Right atrium auricular region (tissue), 2 donors: ENCODE results near the gene C2orf76. TPM values are rescaled to one million over a fixed set of nuclear protein-coding genes. Genes with fewer than 3 reads are reported as not detected.
A peak's percentile ranks its signal among the peaks of the same experiment; 100 is the strongest.

Source experiments
- DNase-seq: peaks from one replicate; pipeline ENCODE4 v3.0.0-alpha.2; 2019; ENCODE audit warnings: low spot score
- H3K27ac ChIP-seq, 2 donors: fragments of 200-600 bp; sonication (generic); 1 replicate in 1 of 2; 2 replicates in 1 of 2; pipeline ENCODE4 v1.5.1; 2016 to 2019
- H3K27me3 ChIP-seq, 2 donors: fragments of 200-600 bp; sonication (generic); one replicate each; pipeline versions ENCODE4 v1.5.1 to v1.6.0; 2017 to 2019
- H3K36me3 ChIP-seq: fragments of 200-600 bp; sonication (generic); one replicate; pipeline ENCODE4 v1.5.1; 2016
- H3K4me1 ChIP-seq, 2 donors: fragments of 200-600 bp; sonication (generic); one replicate each; pipeline versions ENCODE4 v1.5.1 to v1.6.0; 2017 to 2019
- H3K4me3 ChIP-seq, 2 donors: fragments of 200-600 bp; sonication (generic); 1 replicate in 1 of 2; 2 replicates in 1 of 2; pipeline ENCODE4 v1.5.1; 2017 to 2019; ENCODE audit warnings: mild to moderate bottlenecking in 1 of 2, moderate library complexity in 1 of 2
- H3K9me3 ChIP-seq, 2 donors: fragments of 200-600 bp; sonication (generic); one replicate each; pipeline ENCODE4 v1.5.1; 2019
- CTCF ChIP-seq, 2 donors: fragments of 200-600 bp; sonication (generic); IDR thresholded peaks; one replicate each; pipeline ENCODE4 v1.5.1; 2019; ENCODE audit warnings: antibody characterized with exemption in 2 of 2
- total RNA-seq, 2 donors: library from RNA; depleted of rRNA; stranded (reverse); fragments of >200 nt; gene quantifications; one replicate each; pipeline ENCODE4 v1.1.0, GENCODE V29; 2016

The C2orf76 gene
- total RNA-seq, 2 donors from 2014 or later: 8.1 to 11.1 TPM

- Histone ChIP-seq H3K27ac (peak overlapping the region in 1 of 2 donors; percentile 13), H3K27me3 (no peaks in the 10 kb centered on the region), H3K4me3 (no peak overlapping the region), H3K4me1 (no peaks in the 10 kb centered on the region), H3K36me3 (no peaks in the 10 kb centered on the region), H3K9me3 (no peaks in the 10 kb centered on the region)
- no peak for DNase-seq
- no peak for TF ChIP-seq CTCF (IDR thresholded peaks at IDR 0.05)
Measured at GRCh38 chr2:119315241-119315925, 51.3 kb downstream of the C2orf76 start.

GRCh38 chr2:119311831-119312230, 54.8 kb downstream of the C2orf76 start:
- TF ChIP-seq CTCF (IDR thresholded peaks at IDR 0.05): no peak
- Histone ChIP-seq H3K4me1 (peaks cover 0 to 10% of the 10 kb centered on the region in 2 donors), H3K4me3 (no peak overlapping the region), H3K27me3 (no peaks in the 10 kb centered on the region), H3K27ac (no peak overlapping the region), H3K36me3 (no peaks in the 10 kb centered on the region), H3K9me3 (no peaks in the 10 kb centered on the region)
- DNase-seq: no peak

- TF ChIP-seq CTCF (IDR thresholded peaks at IDR 0.05): no peak
- no peak overlapping the region for H3K27ac ChIP-seq
Measured at GRCh38 chr2:119311371-119311770, 55.3 kb downstream of the C2orf76 start.

GRCh38 chr2:119308793-119309330, 57.8 kb downstream of the C2orf76 start:
- no peak for DNase-seq
- Histone ChIP-seq H3K9me3 (no peaks in the 10 kb centered on the region), H3K4me1 (peaks cover 0 to 12% of the 10 kb centered on the region in 2 donors), H3K4me3 (no peak overlapping the region), H3K27me3 (no peaks in the 10 kb centered on the region), H3K36me3 (no peaks in the 10 kb centered on the region), H3K27ac (no peak overlapping the region)
- no peak for TF ChIP-seq CTCF (IDR thresholded peaks at IDR 0.05)

More at GRCh38 chr2:119311371-119311770, 55.3 kb downstream of the C2orf76 start:
- Histone ChIP-seq H3K9me3 (no peaks in the 10 kb centered on the region), H3K27me3 (no peaks in the 10 kb centered on the region), H3K36me3 (no peaks in the 10 kb centered on the region), H3K4me3 (no peak overlapping the region), H3K4me1 (peaks cover 0 to 12% of the 10 kb centered on the region in 2 donors)
- DNase-seq: no peak

GRCh38 chr2:119307419-119308140, 59.1 kb downstream of the C2orf76 start:
- no peak for TF ChIP-seq CTCF (IDR thresholded peaks at IDR 0.05)
- Histone ChIP-seq H3K36me3 (no peaks in the 10 kb centered on the region), H3K27me3 (no peaks in the 10 kb centered on the region), H3K27ac (peak overlapping the region in 1 of 2 donors; percentile 77), H3K4me1 (peaks cover 0 to 12% of the 10 kb centered on the region in 2 donors), H3K9me3 (no peaks in the 10 kb centered on the region), H3K4me3 (no peak overlapping the region)
- DNase-seq: no peak
